H9 (cell line): ENCODE results near the gene SLC4A9. TPM values are rescaled to one million over a fixed set of nuclear protein-coding genes. Genes with fewer than 3 reads are reported as not detected.

Experiments used
- DNase-seq: peaks from one replicate; pipeline ENCODE4 v3.0.0-alpha.2; 2017
- H2AFZ ChIP-seq: one replicate; pipeline ENCODE4 v1.6.1; 2013; ENCODE audit warnings: mild to moderate bottlenecking, low read length, control low read depth, moderate library complexity
- H2AK5ac ChIP-seq: 2 replicates; pipeline ENCODE4 v1.6.1; 2013; ENCODE audit warnings: low read length, control low read depth, mixed read lengths; ENCODE audit not compliant: insufficient read length
- H2BK120ac ChIP-seq: one replicate; pipeline ENCODE4 v1.6.1; 2013; ENCODE audit warnings: low read depth, mild to moderate bottlenecking, low read length, control low read depth, inconsistent platforms; ENCODE audit not compliant: poor library complexity, severe bottlenecking
- H2BK12ac ChIP-seq: 2 replicates; pipeline ENCODE4 v1.6.1; 2013; ENCODE audit warnings: low read length, control low read depth, mixed read lengths, low read depth; ENCODE audit not compliant: insufficient read length
- H2BK15ac ChIP-seq: 2 replicates; pipeline ENCODE4 v1.6.1; 2013; ENCODE audit warnings: low read depth, low read length, control low read depth
- H2BK20ac ChIP-seq: one replicate; pipeline ENCODE4 v1.6.1; 2013; ENCODE audit warnings: low read depth, mild to moderate bottlenecking, low read length, control low read depth, inconsistent platforms; ENCODE audit not compliant: poor library complexity, severe bottlenecking
- H2BK5ac ChIP-seq: 2 replicates; pipeline ENCODE4 v1.6.1; 2013; ENCODE audit warnings: low read length, control low read depth, mixed read lengths; ENCODE audit not compliant: insufficient read length
- H3K14ac ChIP-seq: 2 replicates; pipeline ENCODE4 v1.6.1; 2013; ENCODE audit warnings: low read length, control low read depth; ENCODE audit not compliant: insufficient read depth
- H3K18ac ChIP-seq: 2 replicates; pipeline ENCODE4 v1.6.1; 2013; ENCODE audit warnings: low read depth, mild to moderate bottlenecking, mixed read lengths, low read length, control low read depth; ENCODE audit not compliant: insufficient read length
- H3K23ac ChIP-seq: 2 replicates; pipeline ENCODE4 v1.6.1; 2013; ENCODE audit warnings: low read length, control low read depth, mixed read lengths, low read depth; ENCODE audit not compliant: insufficient read length
- H3K23me2 ChIP-seq: 2 replicates; pipeline ENCODE4 v1.6.1; 2013; ENCODE audit warnings: low read depth, mild to moderate bottlenecking, mixed read lengths, low read length, control low read depth; ENCODE audit not compliant: insufficient read length, poor library complexity, severe bottlenecking
- H3K27ac ChIP-seq: 2 replicates; pipeline ENCODE4 v1.5.1; 2013; ENCODE audit warnings: low read length, control low read depth, mixed read lengths, low read depth; ENCODE audit not compliant: insufficient read length
- H3K27me3 ChIP-seq: 2 replicates; pipeline ENCODE4 v1.6.1; 2013; ENCODE audit warnings: low read length, control low read depth, inconsistent platforms; ENCODE audit not compliant: insufficient read depth
- H3K4ac ChIP-seq: 2 replicates; pipeline ENCODE4 v1.6.1; 2013; ENCODE audit warnings: low read depth, mild to moderate bottlenecking, control low read depth, inconsistent platforms, low read length, moderate library complexity
- H3K4me1 ChIP-seq: 2 replicates; pipeline ENCODE4 v1.6.1; 2013; ENCODE audit warnings: low read length, control low read depth, inconsistent platforms; ENCODE audit not compliant: insufficient read depth
- H3K4me2 ChIP-seq: 2 replicates; pipeline ENCODE4 v1.6.1; 2013; ENCODE audit warnings: low read length, control low read depth, mixed read lengths; ENCODE audit not compliant: insufficient read length, insufficient read depth
- H3K56ac ChIP-seq: 2 replicates; pipeline ENCODE4 v1.6.1; 2013; ENCODE audit warnings: low read depth, mild to moderate bottlenecking, mixed read lengths, low read length, control low read depth; ENCODE audit not compliant: insufficient read length
- H3K79me1 ChIP-seq: 2 replicates; pipeline ENCODE4 v1.6.1; 2013; ENCODE audit warnings: low read depth, mild to moderate bottlenecking, moderate library complexity, low read length, control low read depth, inconsistent platforms; ENCODE audit not compliant: insufficient read depth, poor library complexity, severe bottlenecking
- H3K79me2 ChIP-seq: 2 replicates; pipeline ENCODE4 v1.6.1; 2013; ENCODE audit warnings: low read length, control low read depth, inconsistent platforms; ENCODE audit not compliant: insufficient read depth
- H3K9ac ChIP-seq: 2 replicates; pipeline ENCODE4 v1.6.1; 2013; ENCODE audit warnings: low read length, control low read depth, mixed read lengths; ENCODE audit not compliant: insufficient read length; ENCODE audit errors: extremely low read depth
- H3K9me3 ChIP-seq: one replicate; pipeline ENCODE4 v1.6.1; 2013; ENCODE audit warnings: low read depth, low read length, inconsistent platforms; ENCODE audit not compliant: control insufficient read depth
- H3T11ph ChIP-seq: one replicate; pipeline ENCODE4 v1.6.1; 2013; ENCODE audit warnings: mild to moderate bottlenecking, low read length, control low read depth, inconsistent platforms
- H4K20me1 ChIP-seq: one replicate; pipeline ENCODE4 v1.6.1; 2013; ENCODE audit not compliant: control insufficient read depth, insufficient read length, insufficient read depth
- H4K5ac ChIP-seq: 2 replicates; pipeline ENCODE4 v1.6.1; 2013; ENCODE audit warnings: low read depth, mild to moderate bottlenecking, mixed read lengths, low read length, control low read depth; ENCODE audit not compliant: insufficient read length
- H4K8ac ChIP-seq: replicated peaks from 2 replicates; pipeline ENCODE4 v1.6.1; 2013; ENCODE audit warnings: low read length, control low read depth, mixed read lengths, low read depth; ENCODE audit not compliant: insufficient read length
- H4K91ac ChIP-seq: 2 replicates; pipeline ENCODE4 v1.6.1; 2013; ENCODE audit warnings: low read depth, mild to moderate bottlenecking, moderate library complexity, mixed read lengths, low read length, control low read depth; ENCODE audit not compliant: insufficient read length
- H3K27ac Mint-ChIP-seq, 3 experiments: 2 replicates in 2 of 3; 3 replicates in 1 of 3; pipeline ENCODE4 v1.8.0; 2020 to 2021; ENCODE audit warnings: mixed read lengths in 3 of 3, mild to moderate bottlenecking in 1 of 3, moderate library complexity in 1 of 3
- H3K27me3 Mint-ChIP-seq: 2 replicates; pipeline ENCODE4 v1.8.0; 2021; ENCODE audit warnings: low read depth, mild to moderate bottlenecking, moderate library complexity, mixed read lengths
- H3K36me3 Mint-ChIP-seq, 3 experiments: 2 replicates in 2 of 3; 3 replicates in 1 of 3; pipeline ENCODE4 v1.8.0; 2020 to 2021; ENCODE audit warnings: low read depth in 3 of 3, mixed read lengths in 3 of 3; ENCODE audit not compliant: insufficient read depth in 1 of 3
- H3K4me1 Mint-ChIP-seq, 2 experiments: 2 replicates each; pipeline ENCODE4 v1.8.0; 2020; ENCODE audit warnings: mixed read lengths in 2 of 2
- H3K4me3 Mint-ChIP-seq, 2 experiments: 2 replicates in 1 of 2; 3 replicates in 1 of 2; pipeline ENCODE4 v1.8.0; 2020 to 2021; ENCODE audit warnings: mild to moderate bottlenecking in 2 of 2, mixed read lengths in 2 of 2, moderate library complexity in 1 of 2
- H3K9me3 Mint-ChIP-seq, 2 experiments: 2 replicates in 1 of 2; 3 replicates in 1 of 2; pipeline ENCODE4 v1.8.0; 2020; ENCODE audit warnings: mild to moderate bottlenecking in 2 of 2, mixed read lengths in 2 of 2, moderate library complexity in 1 of 2
- WGBS: extraction: QIAGEN DNeasy Blood & Tissue Kit; methylation state at CpG from one replicate; pipeline ENCODE4 v1.1.7; 2013; ENCODE audit warnings: missing lambda C conversion rate, low lambda C conversion rate, mixed read lengths; ENCODE audit not compliant: insufficient read length; ENCODE audit errors: extremely low coverage; 5-methylcytosine and 5-hydroxymethylcytosine counted together
- total RNA-seq: library from RNA; stranded (reverse); gene quantifications from 2 replicates; pipeline ENCODE4 v1.2.1, GENCODE V29; 2021
- TF ChIP-seq, protein P1 (sequence below): fragments of 200-600 bp; sonication (generic); conservative IDR thresholded peaks from 3 replicates; pipeline ENCODE4 v1.8.0; 2021; ENCODE audit warnings: antibody characterized with exemption, mild to moderate bottlenecking

The SLC4A9 gene
- total RNA-seq, 1 experiment from 2014 or later: 0.07 TPM

DNA sequence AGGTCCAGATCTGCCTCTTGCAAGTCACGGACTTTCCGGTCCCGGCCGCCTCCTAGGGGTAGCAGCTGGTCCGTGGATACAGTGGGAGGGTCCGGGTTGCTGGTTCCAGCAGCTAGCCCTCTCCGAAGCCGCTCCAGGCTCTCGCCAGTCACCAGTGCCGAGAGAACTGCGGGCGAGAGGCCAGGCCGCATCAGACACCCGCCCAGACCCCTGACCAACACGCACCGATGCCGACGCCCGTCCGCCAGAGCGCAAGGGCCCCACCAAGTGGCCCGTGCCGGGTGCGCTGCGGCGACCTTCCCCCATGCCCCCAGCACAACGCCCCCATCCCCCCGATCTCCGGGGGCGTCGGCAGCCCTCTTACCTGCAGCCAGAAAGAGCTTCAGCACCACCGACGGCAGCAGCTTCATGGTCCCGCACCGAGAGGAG lies 14.1 kb upstream of the SLC4A9 start:
- H3K79me2 ChIP-seq: no peaks in the 10 kb centered on the region
- H2BK20ac ChIP-seq: no peak overlapping the region
- Mint-ChIP-seq H3K9me3 (no peaks in the 10 kb centered on the region), H3K27me3 (peaks cover 22% of the 10 kb centered on the region), H3K36me3 (peaks cover 0 to 4% (median 0%) of the 10 kb centered on the region in 3 experiments; a peak in 2 of 7 replicates), H3K4me3 (peak overlapping the region; percentile 77 to 86), H3K27ac (peak overlapping the region in 1 of 3 experiments; percentile 38; a peak in 1 of 7 replicates), H3K4me1 (peaks cover 19 to 24% of the 10 kb centered on the region in 2 experiments)
- no peak overlapping the region for H2BK120ac ChIP-seq
- no peaks in the 10 kb centered on the region for H4K20me1 ChIP-seq
- H3K4ac ChIP-seq: no peak overlapping the region
- no peak overlapping the region for H4K5ac ChIP-seq
- no peaks in the 10 kb centered on the region for H3K79me1 ChIP-seq
- peak overlapping the region; percentile 16 for H2AFZ ChIP-seq
- WGBS: no CpG with 5 or more reads among the region's 35 CpGs
- no peak overlapping the region for H3K56ac ChIP-seq
- no peak overlapping the region for H3K23ac ChIP-seq
- H3K27me3 ChIP-seq: peaks cover 3% of the 10 kb centered on the region; the same call in 1 of the 2 replicates
- TF ChIP-seq, protein P1, sequence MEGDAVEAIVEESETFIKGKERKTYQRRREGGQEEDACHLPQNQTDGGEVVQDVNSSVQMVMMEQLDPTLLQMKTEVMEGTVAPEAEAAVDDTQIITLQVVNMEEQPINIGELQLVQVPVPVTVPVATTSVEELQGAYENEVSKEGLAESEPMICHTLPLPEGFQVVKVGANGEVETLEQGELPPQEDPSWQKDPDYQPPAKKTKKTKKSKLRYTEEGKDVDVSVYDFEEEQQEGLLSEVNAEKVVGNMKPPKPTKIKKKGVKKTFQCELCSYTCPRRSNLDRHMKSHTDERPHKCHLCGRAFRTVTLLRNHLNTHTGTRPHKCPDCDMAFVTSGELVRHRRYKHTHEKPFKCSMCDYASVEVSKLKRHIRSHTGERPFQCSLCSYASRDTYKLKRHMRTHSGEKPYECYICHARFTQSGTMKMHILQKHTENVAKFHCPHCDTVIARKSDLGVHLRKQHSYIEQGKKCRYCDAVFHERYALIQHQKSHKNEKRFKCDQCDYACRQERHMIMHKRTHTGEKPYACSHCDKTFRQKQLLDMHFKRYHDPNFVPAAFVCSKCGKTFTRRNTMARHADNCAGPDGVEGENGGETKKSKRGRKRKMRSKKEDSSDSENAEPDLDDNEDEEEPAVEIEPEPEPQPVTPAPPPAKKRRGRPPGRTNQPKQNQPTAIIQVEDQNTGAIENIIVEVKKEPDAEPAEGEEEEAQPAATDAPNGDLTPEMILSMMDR: 0 out of 3 replicates have a peak, but pooled peaks have one; percentile 41
- no peak overlapping the region for H2AK5ac ChIP-seq
- H3K18ac ChIP-seq: peak overlapping the region; percentile 15
- DNase-seq: peak; percentile 76
- H4K8ac ChIP-seq: no peak overlapping the region
- H2BK5ac ChIP-seq: no peak overlapping the region
- H3T11ph ChIP-seq: no peak overlapping the region
- no peak overlapping the region for H2BK15ac ChIP-seq
- no peak overlapping the region for H2BK12ac ChIP-seq
- H3K9ac ChIP-seq: peak overlapping the region; percentile 9
- no peaks in the 10 kb centered on the region for H3K9me3 ChIP-seq
- no peak overlapping the region for H4K91ac ChIP-seq
- peak overlapping the region; percentile 42; the same call in 1 of the 2 replicates for H3K14ac ChIP-seq
- no peak overlapping the region for H3K27ac ChIP-seq
- H3K4me2 ChIP-seq: peak overlapping the region; percentile 55
- H3K4me1 ChIP-seq: no peaks in the 10 kb centered on the region; the same call in 1 of the 2 replicates
- peaks cover 11% of the 10 kb centered on the region for H3K23me2 ChIP-seq
